H1 (cell line): ENCODE results near the gene TIMM10. TPM values are rescaled to one million over a fixed set of nuclear protein-coding genes. Genes with fewer than 3 reads are reported as not detected.

Experiments used
- CTCF ChIA-PET: fragments of 300-600 bp; sonication (Branson Sonifier 250); formaldehyde crosslinking; loops from one replicate; lab custom pipeline; 2021; ENCODE audit not compliant: partially characterized antibody; lab: Charles Lee
- POLR2A ChIA-PET: fragments of 300-600 bp; sonication (Branson Sonifier 250); formaldehyde crosslinking; loops from one replicate; lab custom pipeline; 2021; ENCODE audit warnings: inconsistent platforms; ENCODE audit not compliant: partially characterized antibody; lab: Charles Lee
- DNase-seq, 2 experiments: peaks; one replicate each; pipeline versions ENCODE4 v3.0.0 to v3.0.0-alpha.2; 2010 to 2022; ENCODE audit warnings: low spot score in 2 of 2, low read depth in 1 of 2, mixed read lengths in 1 of 2
- FAIRE-seq: peaks from 2 replicates; lab custom pipeline; 2011; peaks lifted over from hg19 to GRCh38; lab: Jason Lieb, UNC
- H2AFZ ChIP-seq: 2 replicates; pipeline ENCODE4 v1.8.1; 2012; ENCODE audit warnings: low read length, inconsistent platforms
- H2AK5ac ChIP-seq: 2 replicates; pipeline ENCODE4 v1.6.1; 2013; ENCODE audit warnings: low read depth, low read length
- H2BK120ac ChIP-seq: replicated peaks from 2 replicates; pipeline ENCODE3; 2013; ENCODE audit warnings: low read depth, low read length, inconsistent platforms
- H2BK12ac ChIP-seq: 2 replicates; pipeline ENCODE4 v1.6.1; 2013; ENCODE audit warnings: low read depth, low read length
- H2BK15ac ChIP-seq: 2 replicates; pipeline ENCODE4 v1.6.1; 2013; ENCODE audit warnings: low read length
- H2BK20ac ChIP-seq: 2 replicates; pipeline ENCODE4 v1.6.1; 2013; ENCODE audit warnings: low read length
- H2BK5ac ChIP-seq: 2 replicates; pipeline ENCODE4 v1.6.1; 2013; ENCODE audit warnings: low read depth, low read length
- H3K14ac ChIP-seq: 2 replicates; pipeline ENCODE4 v1.6.1; 2013; ENCODE audit warnings: inconsistent platforms; ENCODE audit not compliant: insufficient read length
- H3K18ac ChIP-seq: 2 replicates; pipeline ENCODE4 v1.6.1; 2013; ENCODE audit warnings: low read length; ENCODE audit errors: extremely low read depth
- H3K23ac ChIP-seq: 2 replicates; pipeline ENCODE4 v1.6.1; 2013; ENCODE audit warnings: inconsistent platforms; ENCODE audit not compliant: insufficient read length
- H3K23me2 ChIP-seq: 2 replicates; pipeline ENCODE4 v1.6.1; 2013; ENCODE audit warnings: low read depth, low read length
- H3K27ac ChIP-seq: 2 replicates; pipeline ENCODE4 v1.6.1; 2011; ENCODE audit warnings: low read depth, low read length, inconsistent platforms
- H3K27me3 ChIP-seq, 4 experiments: replicated peaks in 1 of 4; 1 replicate in 1 of 4; 2 replicates in 3 of 4; pipeline versions ENCODE4 v1.6.1 to v1.8.1; 2011 to 2013; ENCODE audit warnings: low read length in 3 of 4, mild to moderate bottlenecking in 3 of 4, inconsistent platforms in 2 of 4, mixed read lengths in 2 of 4, moderate library complexity in 1 of 4; ENCODE audit not compliant: control insufficient read depth in 3 of 4, insufficient read depth in 3 of 4; ENCODE audit errors: extremely low read depth in 1 of 4
- H3K36me3 ChIP-seq, 4 experiments: 2 replicates each; pipeline versions ENCODE4 v1.6.1 to v1.8.1; 2011 to 2013; ENCODE audit warnings: mild to moderate bottlenecking in 4 of 4, low read length in 3 of 4, moderate library complexity in 2 of 4, control low read depth in 1 of 4, inconsistent platforms in 1 of 4; ENCODE audit not compliant: insufficient read depth in 4 of 4, control insufficient read depth in 2 of 4
- H3K4ac ChIP-seq: replicated peaks from 2 replicates; pipeline ENCODE3; 2013; ENCODE audit warnings: low read length, low read depth, mixed read lengths, inconsistent platforms; ENCODE audit not compliant: insufficient read length
- H3K4me1 ChIP-seq, 4 experiments: replicated peaks in 1 of 4; 1 replicate in 1 of 4; 2 replicates in 3 of 4; pipeline versions ENCODE4 v1.6.1 to v1.8.1; 2011 to 2013; ENCODE audit warnings: low read length in 3 of 4, inconsistent platforms in 2 of 4, mixed read lengths in 1 of 4; ENCODE audit not compliant: insufficient read depth in 4 of 4, control insufficient read depth in 3 of 4
- H3K4me2 ChIP-seq, 2 experiments: 2 replicates each; pipeline versions ENCODE4 v1.6.1 to v1.8.1; 2011 to 2013; ENCODE audit warnings: low read depth in 2 of 2, low read length in 2 of 2, control low read depth in 1 of 2, inconsistent platforms in 1 of 2, mild to moderate bottlenecking in 1 of 2; ENCODE audit not compliant: insufficient read depth in 1 of 2
- H3K4me3 ChIP-seq, 4 experiments: fragments of 200-600, 300-600 bp in 1 of 4; sonication (generic), shearing (Covaris generic), sonication (Bioruptor Twin) in 1 of 4; 2 replicates each; pipeline versions ENCODE4 v1.5.1 to v1.8.1; 2011 to 2016; ENCODE audit warnings: low read length in 4 of 4, low read depth in 3 of 4, control low read depth in 2 of 4, inconsistent platforms in 2 of 4, mild to moderate bottlenecking in 2 of 4, mixed read lengths in 1 of 4, moderate library complexity in 1 of 4; ENCODE audit not compliant: insufficient read depth in 2 of 4; ENCODE audit errors: extremely low read depth in 1 of 4
- H3K56ac ChIP-seq: replicated peaks from 2 replicates; pipeline ENCODE3; 2013; ENCODE audit warnings: low read depth, mild to moderate bottlenecking, mixed read lengths, low read length, inconsistent platforms; ENCODE audit not compliant: insufficient read length
- H3K79me1 ChIP-seq: 2 replicates; pipeline ENCODE4 v1.6.1; 2013; ENCODE audit warnings: low read depth, low read length, control low read depth
- H3K79me2 ChIP-seq, 2 experiments: 2 replicates each; pipeline versions ENCODE4 v1.6.1 to v1.8.1; 2012 to 2013; ENCODE audit warnings: low read length in 2 of 2, mild to moderate bottlenecking in 2 of 2, inconsistent platforms in 1 of 2; ENCODE audit not compliant: insufficient read depth in 2 of 2, control insufficient read depth in 1 of 2
- H3K9ac ChIP-seq, 4 experiments: replicated peaks in 1 of 4; 1 replicate in 1 of 4; 2 replicates in 3 of 4; pipeline versions ENCODE4 v1.6.1 to v1.8.1; 2011 to 2013; ENCODE audit warnings: low read depth in 3 of 4, low read length in 3 of 4, control low read depth in 2 of 4, mild to moderate bottlenecking in 2 of 4, moderate library complexity in 2 of 4, inconsistent platforms in 1 of 4; ENCODE audit errors: extremely low read depth in 1 of 4
- H3K9me3 ChIP-seq, 2 experiments: 2 replicates each; pipeline versions ENCODE4 v1.6.1 to v1.8.1; 2012 to 2013; ENCODE audit warnings: mild to moderate bottlenecking in 2 of 2, moderate library complexity in 2 of 2, control low read depth in 1 of 2, inconsistent platforms in 1 of 2, low read depth in 1 of 2, low read length in 1 of 2, mixed read lengths in 1 of 2; ENCODE audit not compliant: insufficient read depth in 2 of 2
- H4K20me1 ChIP-seq, 2 experiments: replicated peaks in 1 of 2; 2 replicates each; pipeline versions ENCODE3 to v1.8.1; 2011 to 2013; ENCODE audit warnings: inconsistent platforms in 2 of 2, low read length in 2 of 2, mild to moderate bottlenecking in 1 of 2; ENCODE audit not compliant: insufficient read depth in 2 of 2, control insufficient read depth in 1 of 2
- H4K5ac ChIP-seq: 2 replicates; pipeline ENCODE4 v1.6.1; 2013; ENCODE audit warnings: low read length, low read depth, mixed read lengths, inconsistent platforms; ENCODE audit not compliant: insufficient read length
- H4K8ac ChIP-seq: 2 replicates; pipeline ENCODE4 v1.8.0; 2013; ENCODE audit warnings: mild to moderate bottlenecking, moderate library complexity, low read length, inconsistent platforms; ENCODE audit not compliant: insufficient read depth; ENCODE audit errors: extremely low read depth
- H4K91ac ChIP-seq: replicated peaks from 2 replicates; pipeline ENCODE3; 2013; ENCODE audit warnings: low read length, mixed read lengths, inconsistent platforms; ENCODE audit not compliant: insufficient read length
- ATF2 ChIP-seq: IDR thresholded peaks from 2 replicates; pipeline ENCODE4 v1.6.1; 2012; ENCODE audit warnings: low read length, inconsistent platforms
- BACH1 ChIP-seq: IDR thresholded peaks from 2 replicates; pipeline ENCODE4 v1.6.1; 2012; ENCODE audit warnings: low read length, improper control_type of control experiment
- BCL11A ChIP-seq, 2 experiments: IDR thresholded peaks; one replicate each; pipeline ENCODE4 v1.6.1; 2011; ENCODE audit warnings: low read depth in 2 of 2, low read length in 2 of 2, mild to moderate bottlenecking in 2 of 2
- CBX8 ChIP-seq: fragments of 300-800, 300-1000 bp; sonication (generic); IDR thresholded peaks from 2 replicates; pipeline ENCODE4 v1.7.1; 2016; ENCODE audit warnings: low read depth, low read length, borderline replicate concordance
- CHD1 ChIP-seq: IDR thresholded peaks from 2 replicates; pipeline ENCODE4 v1.6.1; 2012; ENCODE audit warnings: low read depth, low read length, improper control_type of control experiment
- EGR1 ChIP-seq: IDR thresholded peaks from 2 replicates; pipeline ENCODE4 v1.6.1; 2011; ENCODE audit warnings: low read depth, low read length, borderline replicate concordance
- MAX ChIP-seq: IDR thresholded peaks from 2 replicates; pipeline ENCODE4 v1.6.1; 2012; ENCODE audit warnings: inconsistent platforms
- SP1 ChIP-seq: IDR thresholded peaks from 2 replicates; pipeline ENCODE4 v1.6.1; 2011; ENCODE audit warnings: low read depth, low read length
- TBP ChIP-seq: IDR thresholded peaks from 2 replicates; pipeline ENCODE4 v1.6.1; 2011; ENCODE audit warnings: low read depth, low read length, improper control_type of control experiment
- YY1 ChIP-seq: IDR thresholded peaks from 2 replicates; pipeline ENCODE4 v1.6.1; 2011; ENCODE audit warnings: low read depth, mild to moderate bottlenecking, low read length
- WGBS, 2 experiments: shearing (Covaris generic) in 1 of 2; methylation state at CpG; one replicate each; pipeline versions ENCODE4 v1.1.6 to v1.1.7; 2013 to 2015; ENCODE audit warnings: low lambda C conversion rate in 2 of 2, mixed read lengths in 2 of 2, inconsistent platforms in 1 of 2, low coverage in 1 of 2, missing lambda C conversion rate in 1 of 2; ENCODE audit not compliant: insufficient replicate concordance in 2 of 2, insufficient coverage in 1 of 2, insufficient read length in 1 of 2; ENCODE audit errors: extremely low coverage in 1 of 2, missing lambda C conversion rate in 1 of 2; 5-methylcytosine and 5-hydroxymethylcytosine counted together
- polyA plus RNA-seq, 7 experiments: library from polyadenylated mRNA; depleted of rRNA in 3 of 7; stranded (reverse) in 5 of 7; unstranded in 2 of 7; fragments of >200 nt in 5 of 7; fragments of 200-250 nt in 2 of 7; gene quantifications; 1 replicate in 5 of 7; 2 replicates in 1 of 7; 4 replicates in 1 of 7; pipeline versions ENCODE4 v1.2.1 to v1.2.3, GENCODE V29; 2011 to 2013; ENCODE audit warnings: missing spikeins in 2 of 7, mixed read lengths in 2 of 7
- total RNA-seq: library from RNA; stranded (reverse); fragmentation: NEBNext Ultra II Directional; extraction: Animal tissue kit (Norgen Biotek cat#: 25700); gene quantifications from 2 replicates; pipeline ENCODE4 v1.2.1, GENCODE V29; 2021

Gene TIMM10
- total and polyA plus RNA-seq, 2 of the 8 experiments (the other 6 are each of a cell fraction or from before 2014, with no cell fraction given) = 117 to 227 TPM

- Histone ChIP-seq H3K56ac (peak overlapping the region; percentile 8), H4K91ac (peak overlapping the region; percentile 22), H3K4me1 (peaks cover 3 to 10% (median 5%) of the 10 kb centered on the region in 4 experiments), H4K8ac (peak overlapping the region; percentile 91), H3K9me3 (no peaks in the 10 kb centered on the region), H2BK120ac (no peak overlapping the region), H3K27ac (no peak overlapping the region), H3K27me3 (peaks cover 0 to 21% (median 10%) of the 10 kb centered on the region in 4 experiments; a peak in 4 of 7 replicates), H3K9ac (peak overlapping the region; percentile 46 to 77 (median 56)), H3K36me3 (no peaks in the 10 kb centered on the region), H3K79me2 (peaks cover 0 to 17% of the 10 kb centered on the region in 2 experiments; a peak in 3 of 4 replicates), H3K18ac (peak overlapping the region; percentile 87), H3K23me2 (peaks cover 19% of the 10 kb centered on the region; the same call in 1 of the 2 replicates), H3K23ac (no peak overlapping the region), H3K4ac (peak overlapping the region; percentile 23), H2AFZ (peak overlapping the region; percentile 48; the same call in 1 of the 2 replicates), H3K4me2 (peak overlapping the region; percentile 56 to 95), H2AK5ac (no peak overlapping the region), H2BK15ac (no peak overlapping the region), H2BK12ac (peak overlapping the region; percentile 60; the same call in 1 of the 2 replicates), H2BK20ac (no peak overlapping the region), H2BK5ac (no peak overlapping the region), H3K14ac (no peak overlapping the region), H3K4me3 (peak overlapping the region; percentile 49 to 76 (median 68)), H4K20me1 (peaks cover 2 to 3% of the 10 kb centered on the region in 2 experiments), H3K79me1 (0 out of 2 replicates have a peak, but pooled peaks cover 2% of the 10 kb centered on the region), H4K5ac (no peak overlapping the region)
- ChIA-PET CTCF (interaction anchor here (0.6 to 25.4 kb wide), 11 partner anchors 13 to 169 kb away, joined by 3 to 1146 read pairs (median 4); partner anchors contain the start of gene TIMM10), POLR2A (interaction anchor here (0.8 to 8.4 kb wide), 23 partner anchors 9 to 191 kb away, joined by 3 to 110 read pairs (median 7); partner anchors contain the start of genes RTN4RL2, SMTNL1, TIMM10 and YPEL4)
- 3% methylated on average over 38 of the region's 57 CpGs; no CpG with 5 or more reads in 1 of the 2 experiments for WGBS, 2 experiments
- FAIRE-seq = no peak
- peak in 1 of 2 experiments; percentile 83 for DNase-seq
- no peak for TF ChIP-seq SP1
- no peak for TF ChIP-seq CHD1
- TF ChIP-seq MAX = peak; percentile 72; the same call in 1 of the 2 replicates
- no peak for TF ChIP-seq BACH1
- no peak for TF ChIP-seq YY1
- no peak for TF ChIP-seq BCL11A (IDR thresholded peaks at IDR 0.05; ENCODE audit: low read depth in 2 of 2, low read length in 2 of 2)
- no peak for TF ChIP-seq CBX8
- TF ChIP-seq TBP = peak; percentile 30; the same call in 1 of the 2 replicates
- no peak for TF ChIP-seq ATF2
- TF ChIP-seq EGR1 = no peak
Observed at GRCh38 chr11:57514538-57515331, 15.8 kb downstream of the TIMM10 start.
